Measurements from ENCODE around the gene ACTR5.
"Not testable (repeated sequence)": the region's sequence is repeated elsewhere in the genome, so short reads cannot be mapped to it uniquely, and the experiment has no call there.

GRCh38 chr20:38813574-38813962, 65.3 kb downstream of the ACTR5 start:
- TF ChIP-seq CTCF (conservative IDR thresholded peaks at IDR 0.05; ENCODE audit: low read length); EZH2phosphoT487 (IDR thresholded peaks at IDR 0.05; ENCODE audit: borderline replicate concordance, low read depth, low read length): not testable (repeated sequence)

All from OCI-LY7 (cell line).